ENCODE data around the gene ANKS1B.

Gene ANKS1B

DNA sequence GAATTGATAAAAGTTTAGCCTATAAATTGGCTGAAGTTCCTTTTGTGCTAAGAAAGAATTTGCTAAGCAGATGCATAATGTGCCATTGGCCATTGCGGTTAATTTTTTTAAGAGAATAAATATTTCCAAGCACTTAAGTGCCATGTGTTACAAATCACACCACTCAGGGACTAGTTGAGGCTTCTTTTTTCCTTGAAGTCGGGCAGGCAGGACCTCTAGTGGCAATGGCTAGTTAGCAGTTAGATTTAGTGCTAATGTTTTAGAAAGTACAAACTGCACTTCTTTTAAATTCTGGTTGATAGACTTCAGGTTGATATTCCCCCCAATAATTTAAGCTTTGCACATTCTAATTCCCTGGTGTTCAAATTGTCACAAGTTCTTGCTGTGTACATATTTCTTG lies 1045.4 kb downstream of the ANKS1B start:
- H3K9me3 ChIP-seq (ENCODE audit: insufficient read depth, low read depth, low read length): no peaks in the 10 kb centered on the region
- no peaks in the 10 kb centered on the region for H3K36me3 ChIP-seq (ENCODE audit: insufficient read depth, low read length)
- no peaks in the 10 kb centered on the region for H3K4me1 ChIP-seq (ENCODE audit: insufficient read depth, low read length)
- no peaks in the 10 kb centered on the region for H3K27me3 ChIP-seq (ENCODE audit: insufficient read depth, low read length)
- no peak overlapping the region for H3K27ac ChIP-seq (ENCODE audit: low read depth, low read length)
- H3K4me3 ChIP-seq (ENCODE audit: low read length): no peak overlapping the region
- WGBS: 33% methylated on average over 2 of the region's 2 CpGs
- H3K9ac ChIP-seq (ENCODE audit: low read depth, low read length): no peak overlapping the region

GRCh38 chr12:98935847-98936246 lies 1048.9 kb downstream of the ANKS1B start:
- Histone ChIP-seq H3K36me3 (ENCODE audit: insufficient read depth, low read length) (no peaks in the 10 kb centered on the region), H3K9ac (ENCODE audit: low read depth, low read length) (no peak overlapping the region), H3K27me3 (ENCODE audit: insufficient read depth, low read length) (no peaks in the 10 kb centered on the region), H3K9me3 (ENCODE audit: insufficient read depth, low read depth, low read length) (no peaks in the 10 kb centered on the region), H3K4me1 (ENCODE audit: insufficient read depth, low read length) (0 out of 2 replicates have a peak, but pooled peaks cover 5% of the 10 kb centered on the region), H3K4me3 (ENCODE audit: low read length) (no peak overlapping the region), H3K27ac (ENCODE audit: low read depth, low read length) (no peak overlapping the region)
- 93% methylated on average over 1 of the region's 2 CpGs for WGBS

- Histone ChIP-seq H3K27ac (ENCODE audit: low read depth, low read length) (no peak overlapping the region), H3K9ac (ENCODE audit: low read depth, low read length) (no peak overlapping the region), H3K27me3 (ENCODE audit: insufficient read depth, low read length) (no peaks in the 10 kb centered on the region), H3K4me1 (ENCODE audit: insufficient read depth, low read length) (no peaks in the 10 kb centered on the region; the same call in 1 of the 2 replicates), H3K9me3 (ENCODE audit: insufficient read depth, low read depth, low read length) (no peaks in the 10 kb centered on the region), H3K36me3 (ENCODE audit: insufficient read depth, low read length) (no peaks in the 10 kb centered on the region), H3K4me3 (ENCODE audit: low read length) (no peak overlapping the region)
Observed at GRCh38 chr12:98922871-98923270, 1061.9 kb downstream of the ANKS1B start.

DNA sequence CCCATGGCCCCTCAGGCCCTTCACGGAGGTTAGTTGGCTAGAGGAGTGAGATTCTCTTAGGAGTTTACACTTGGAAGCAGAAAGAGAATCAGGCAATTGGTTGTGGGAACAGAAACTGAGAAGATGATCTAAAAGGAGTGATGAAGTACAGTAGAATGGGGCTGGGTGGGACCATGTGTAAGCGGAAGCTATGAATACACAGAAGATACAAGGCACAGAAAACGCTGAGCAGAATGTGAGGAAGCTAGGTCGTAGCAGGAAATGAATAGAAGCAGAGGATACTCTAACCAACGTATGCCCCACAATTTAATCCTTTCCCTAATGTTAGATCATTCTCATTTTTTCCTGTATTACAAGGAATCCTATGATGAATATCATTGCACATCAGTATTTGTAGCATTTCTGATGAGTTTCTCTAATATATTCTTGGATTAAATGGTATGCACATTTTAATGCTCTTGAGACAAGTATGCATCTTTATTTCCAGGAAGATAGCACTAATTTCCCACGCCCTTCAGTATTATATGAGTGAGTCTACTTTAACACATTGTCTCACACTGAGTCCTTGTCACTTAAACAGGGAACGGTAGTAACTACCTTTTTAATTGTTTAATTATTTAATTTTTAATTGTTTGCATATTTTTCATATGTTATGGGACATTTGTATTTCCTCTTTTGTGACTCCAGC lies 1066.4 kb downstream of the ANKS1B start:
- 84% methylated on average over 5 of the region's 7 CpGs for WGBS
- Histone ChIP-seq H3K9ac (ENCODE audit: low read depth, low read length) (no peak overlapping the region), H3K27ac (ENCODE audit: low read depth, low read length) (no peak overlapping the region), H3K36me3 (ENCODE audit: insufficient read depth, low read length) (no peaks in the 10 kb centered on the region), H3K27me3 (ENCODE audit: insufficient read depth, low read length) (no peaks in the 10 kb centered on the region), H3K4me1 (ENCODE audit: insufficient read depth, low read length) (no peaks in the 10 kb centered on the region), H3K4me3 (ENCODE audit: low read length) (no peak overlapping the region), H3K9me3 (ENCODE audit: insufficient read depth, low read depth, low read length) (no peaks in the 10 kb centered on the region)

- Histone ChIP-seq H3K4me3 (ENCODE audit: low read length) (no peak overlapping the region), H3K27me3 (ENCODE audit: insufficient read depth, low read length) (no peaks in the 10 kb centered on the region), H3K27ac (ENCODE audit: low read depth, low read length) (no peak overlapping the region), H3K36me3 (ENCODE audit: insufficient read depth, low read length) (no peaks in the 10 kb centered on the region), H3K9ac (ENCODE audit: low read depth, low read length) (no peak overlapping the region), H3K9me3 (ENCODE audit: insufficient read depth, low read depth, low read length) (no peaks in the 10 kb centered on the region), H3K4me1 (ENCODE audit: insufficient read depth, low read length) (no peaks in the 10 kb centered on the region)
- WGBS: 85% methylated on average over 5 of the region's 5 CpGs
Observed at GRCh38 chr12:98916106-98916505, 1068.6 kb downstream of the ANKS1B start.

GRCh38 chr12:98912401-98912974 lies 1072.2 kb downstream of the ANKS1B start:
- Histone ChIP-seq H3K9me3 (ENCODE audit: insufficient read depth, low read depth, low read length) (no peaks in the 10 kb centered on the region), H3K27me3 (ENCODE audit: insufficient read depth, low read length) (no peaks in the 10 kb centered on the region), H3K9ac (ENCODE audit: low read depth, low read length) (no peak overlapping the region), H3K36me3 (ENCODE audit: insufficient read depth, low read length) (no peaks in the 10 kb centered on the region), H3K27ac (ENCODE audit: low read depth, low read length) (no peak overlapping the region), H3K4me3 (ENCODE audit: low read length) (no peak overlapping the region), H3K4me1 (ENCODE audit: insufficient read depth, low read length) (peaks cover 9% of the 10 kb centered on the region)
- 90% methylated on average over 4 of the region's 4 CpGs for WGBS

DNA sequence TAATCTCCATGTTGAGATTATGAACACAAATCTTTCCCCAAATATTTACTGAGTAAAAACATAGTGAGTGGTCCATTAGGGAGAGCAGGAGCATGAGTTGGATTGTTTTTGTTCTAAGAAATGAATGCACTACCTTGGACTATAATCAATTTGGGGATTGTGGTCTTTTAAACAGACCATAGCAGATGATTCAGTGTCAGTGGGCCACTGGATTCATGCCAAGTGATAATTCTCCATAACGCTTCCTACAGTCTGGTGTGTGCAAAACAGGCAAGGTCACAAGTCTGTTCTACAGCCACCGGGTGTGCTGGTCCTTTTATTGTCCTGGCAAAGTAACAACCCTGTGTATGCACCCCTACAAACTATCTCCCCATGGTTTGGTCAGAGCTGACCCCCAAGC lies 1073.3 kb downstream of the ANKS1B start:
- WGBS: 87% methylated on average over 2 of the region's 2 CpGs
- no peaks in the 10 kb centered on the region for H3K9me3 ChIP-seq (ENCODE audit: insufficient read depth, low read depth, low read length)
- H3K36me3 ChIP-seq (ENCODE audit: insufficient read depth, low read length): no peaks in the 10 kb centered on the region
- H3K27me3 ChIP-seq (ENCODE audit: insufficient read depth, low read length): no peaks in the 10 kb centered on the region
- H3K4me1 ChIP-seq (ENCODE audit: insufficient read depth, low read length): peaks cover 9% of the 10 kb centered on the region
- no peak overlapping the region for H3K4me3 ChIP-seq (ENCODE audit: low read length)
- H3K9ac ChIP-seq (ENCODE audit: low read depth, low read length): no peak overlapping the region
- no peak overlapping the region for H3K27ac ChIP-seq (ENCODE audit: low read depth, low read length)

DNA sequence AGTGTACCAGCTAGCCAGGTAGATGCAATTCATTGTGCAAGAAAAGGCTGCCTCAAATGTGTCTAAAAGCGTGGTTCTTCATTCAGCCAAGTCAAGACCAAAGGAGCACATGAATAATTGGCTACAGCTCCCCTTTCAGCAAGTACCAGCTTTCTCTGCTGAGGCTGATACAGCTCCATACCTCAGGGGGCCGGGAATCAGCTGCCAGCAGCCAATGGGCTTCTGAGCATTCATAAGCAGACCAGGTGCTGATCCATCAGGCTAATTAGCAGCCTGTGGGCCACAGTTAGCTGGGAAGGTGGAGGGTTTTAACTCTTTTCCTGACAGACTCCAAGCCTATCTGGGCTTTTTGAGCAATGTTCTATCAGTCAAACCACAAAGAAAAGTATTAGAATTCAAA lies 1075.0 kb downstream of the ANKS1B start:
- H3K9me3 ChIP-seq (ENCODE audit: insufficient read depth, low read depth, low read length): no peaks in the 10 kb centered on the region
- WGBS: 17% methylated on average over 2 of the region's 2 CpGs
- no peaks in the 10 kb centered on the region for H3K27me3 ChIP-seq (ENCODE audit: insufficient read depth, low read length)
- no peaks in the 10 kb centered on the region for H3K36me3 ChIP-seq (ENCODE audit: insufficient read depth, low read length)
- no peak overlapping the region for H3K9ac ChIP-seq (ENCODE audit: low read depth, low read length)
- H3K4me3 ChIP-seq (ENCODE audit: low read length): no peak overlapping the region
- peaks cover 9% of the 10 kb centered on the region for H3K4me1 ChIP-seq (ENCODE audit: insufficient read depth, low read length)
- no peak overlapping the region for H3K27ac ChIP-seq (ENCODE audit: low read depth, low read length)

- H3K36me3 ChIP-seq (ENCODE audit: insufficient read depth, low read length): no peaks in the 10 kb centered on the region
- no peaks in the 10 kb centered on the region for H3K27me3 ChIP-seq (ENCODE audit: insufficient read depth, low read length)
- H3K9me3 ChIP-seq (ENCODE audit: insufficient read depth, low read depth, low read length): no peaks in the 10 kb centered on the region
- H3K27ac ChIP-seq (ENCODE audit: low read depth, low read length): no peak overlapping the region
- H3K4me1 ChIP-seq (ENCODE audit: insufficient read depth, low read length): peaks cover 9% of the 10 kb centered on the region
- no peak overlapping the region for H3K4me3 ChIP-seq (ENCODE audit: low read length)
- WGBS: 89% methylated on average over 5 of the region's 6 CpGs
- no peak overlapping the region for H3K9ac ChIP-seq (ENCODE audit: low read depth, low read length)
Observed at GRCh38 chr12:98908866-98909265, 1075.9 kb downstream of the ANKS1B start.

- Histone ChIP-seq H3K27ac (ENCODE audit: low read depth, low read length) (no peak overlapping the region), H3K27me3 (ENCODE audit: insufficient read depth, low read length) (peaks cover 12% of the 10 kb centered on the region), H3K9me3 (ENCODE audit: insufficient read depth, low read depth, low read length) (no peaks in the 10 kb centered on the region), H3K9ac (ENCODE audit: low read depth, low read length) (no peak overlapping the region), H3K4me1 (ENCODE audit: insufficient read depth, low read length) (no peaks in the 10 kb centered on the region), H3K4me3 (ENCODE audit: low read length) (no peak overlapping the region), H3K36me3 (ENCODE audit: insufficient read depth, low read length) (no peaks in the 10 kb centered on the region)
Observed at GRCh38 chr12:98903875-98904274, 1080.9 kb downstream of the ANKS1B start.

DNA sequence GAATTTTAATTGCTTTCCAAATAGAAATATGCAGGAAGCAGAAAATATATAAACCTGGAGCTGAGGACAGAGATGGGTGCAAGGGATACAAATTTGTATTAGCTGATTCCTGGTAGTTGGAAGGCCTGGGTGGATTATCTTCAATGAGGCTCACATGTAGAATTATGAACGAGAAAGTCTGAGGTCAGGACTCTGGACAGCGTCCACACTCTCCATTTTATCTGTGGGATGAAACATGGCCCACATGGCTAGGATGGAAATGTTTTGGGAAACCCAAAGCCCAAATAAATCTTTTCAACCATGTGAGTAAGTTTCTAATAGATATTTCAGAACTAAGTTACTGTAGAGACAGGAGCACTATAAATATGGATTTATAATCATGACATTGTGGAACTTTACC lies 1083.5 kb downstream of the ANKS1B start:
- H3K36me3 ChIP-seq (ENCODE audit: insufficient read depth, low read length): no peaks in the 10 kb centered on the region
- WGBS: 54% methylated on average over 2 of the region's 2 CpGs
- H3K27ac ChIP-seq (ENCODE audit: low read depth, low read length): no peak overlapping the region
- H3K9ac ChIP-seq (ENCODE audit: low read depth, low read length): no peak overlapping the region
- H3K4me3 ChIP-seq (ENCODE audit: low read length): no peak overlapping the region
- no peaks in the 10 kb centered on the region for H3K9me3 ChIP-seq (ENCODE audit: insufficient read depth, low read depth, low read length)
- H3K4me1 ChIP-seq (ENCODE audit: insufficient read depth, low read length): no peaks in the 10 kb centered on the region
- H3K27me3 ChIP-seq (ENCODE audit: insufficient read depth, low read length): peaks cover 39% of the 10 kb centered on the region

DNA sequence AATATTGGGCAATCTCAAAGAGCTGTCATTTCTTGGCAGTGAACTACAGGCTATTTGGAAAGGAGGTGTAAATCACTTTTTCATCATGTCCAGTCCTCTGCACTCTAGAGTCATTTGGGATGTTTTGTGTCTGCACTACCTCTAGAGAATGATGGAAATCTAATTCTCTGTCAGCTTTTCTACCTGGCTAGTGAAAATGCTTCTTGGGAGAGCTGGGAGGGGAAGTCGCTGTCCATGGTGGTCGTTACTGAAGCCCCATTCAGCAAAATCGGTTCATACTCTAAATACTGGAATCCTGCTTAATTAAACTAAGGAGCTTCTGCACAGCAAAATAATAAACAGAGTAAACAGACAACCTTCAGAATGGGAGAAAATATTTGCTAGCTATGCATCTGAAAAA lies 1087.8 kb downstream of the ANKS1B start:
- H3K9me3 ChIP-seq (ENCODE audit: insufficient read depth, low read depth, low read length): no peaks in the 10 kb centered on the region
- no peak overlapping the region for H3K9ac ChIP-seq (ENCODE audit: low read depth, low read length)
- WGBS: 10% methylated on average over 3 of the region's 3 CpGs
- no peaks in the 10 kb centered on the region for H3K36me3 ChIP-seq (ENCODE audit: insufficient read depth, low read length)
- peaks cover 80% of the 10 kb centered on the region for H3K27me3 ChIP-seq (ENCODE audit: insufficient read depth, low read length)
- H3K27ac ChIP-seq (ENCODE audit: low read depth, low read length): no peak overlapping the region
- H3K4me1 ChIP-seq (ENCODE audit: insufficient read depth, low read length): peaks cover 13% of the 10 kb centered on the region
- H3K4me3 ChIP-seq (ENCODE audit: low read length): no peak overlapping the region
